LNCAP (cell line): ENCODE data around the gene AFF1.

Experiments used
- TF ChIP-seq, protein P1 (sequence below): fragments of 450-650 bp; IDR thresholded peaks from 2 replicates; pipeline ENCODE4 v1.5.1; 2017; ENCODE audit warnings: mild to moderate bottlenecking

AFF1 gene

DNA sequence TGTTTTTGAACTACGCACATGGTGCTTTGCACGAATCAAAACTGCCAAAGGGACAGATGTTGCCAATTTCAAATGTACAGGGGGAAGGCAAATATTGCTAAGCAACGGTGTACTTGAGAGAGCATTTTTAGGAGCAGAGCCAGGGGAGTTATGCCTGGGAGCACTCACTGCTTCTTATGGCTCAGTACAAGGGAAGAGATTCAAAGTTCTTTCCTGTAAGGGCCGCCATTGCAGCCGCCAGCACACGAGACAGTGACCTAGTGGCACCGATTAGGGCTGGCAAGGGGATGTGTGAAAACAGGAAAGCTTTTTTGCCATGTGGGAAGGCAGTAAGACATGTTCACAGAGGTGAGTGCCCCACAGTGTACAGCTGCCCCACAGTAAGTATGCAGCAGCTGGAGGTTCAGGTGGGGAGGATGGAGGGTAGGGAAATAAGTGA, 133.8 kb downstream of the AFF1 start:
- TF ChIP-seq, protein P1, sequence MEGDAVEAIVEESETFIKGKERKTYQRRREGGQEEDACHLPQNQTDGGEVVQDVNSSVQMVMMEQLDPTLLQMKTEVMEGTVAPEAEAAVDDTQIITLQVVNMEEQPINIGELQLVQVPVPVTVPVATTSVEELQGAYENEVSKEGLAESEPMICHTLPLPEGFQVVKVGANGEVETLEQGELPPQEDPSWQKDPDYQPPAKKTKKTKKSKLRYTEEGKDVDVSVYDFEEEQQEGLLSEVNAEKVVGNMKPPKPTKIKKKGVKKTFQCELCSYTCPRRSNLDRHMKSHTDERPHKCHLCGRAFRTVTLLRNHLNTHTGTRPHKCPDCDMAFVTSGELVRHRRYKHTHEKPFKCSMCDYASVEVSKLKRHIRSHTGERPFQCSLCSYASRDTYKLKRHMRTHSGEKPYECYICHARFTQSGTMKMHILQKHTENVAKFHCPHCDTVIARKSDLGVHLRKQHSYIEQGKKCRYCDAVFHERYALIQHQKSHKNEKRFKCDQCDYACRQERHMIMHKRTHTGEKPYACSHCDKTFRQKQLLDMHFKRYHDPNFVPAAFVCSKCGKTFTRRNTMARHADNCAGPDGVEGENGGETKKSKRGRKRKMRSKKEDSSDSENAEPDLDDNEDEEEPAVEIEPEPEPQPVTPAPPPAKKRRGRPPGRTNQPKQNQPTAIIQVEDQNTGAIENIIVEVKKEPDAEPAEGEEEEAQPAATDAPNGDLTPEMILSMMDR = no peak

DNA sequence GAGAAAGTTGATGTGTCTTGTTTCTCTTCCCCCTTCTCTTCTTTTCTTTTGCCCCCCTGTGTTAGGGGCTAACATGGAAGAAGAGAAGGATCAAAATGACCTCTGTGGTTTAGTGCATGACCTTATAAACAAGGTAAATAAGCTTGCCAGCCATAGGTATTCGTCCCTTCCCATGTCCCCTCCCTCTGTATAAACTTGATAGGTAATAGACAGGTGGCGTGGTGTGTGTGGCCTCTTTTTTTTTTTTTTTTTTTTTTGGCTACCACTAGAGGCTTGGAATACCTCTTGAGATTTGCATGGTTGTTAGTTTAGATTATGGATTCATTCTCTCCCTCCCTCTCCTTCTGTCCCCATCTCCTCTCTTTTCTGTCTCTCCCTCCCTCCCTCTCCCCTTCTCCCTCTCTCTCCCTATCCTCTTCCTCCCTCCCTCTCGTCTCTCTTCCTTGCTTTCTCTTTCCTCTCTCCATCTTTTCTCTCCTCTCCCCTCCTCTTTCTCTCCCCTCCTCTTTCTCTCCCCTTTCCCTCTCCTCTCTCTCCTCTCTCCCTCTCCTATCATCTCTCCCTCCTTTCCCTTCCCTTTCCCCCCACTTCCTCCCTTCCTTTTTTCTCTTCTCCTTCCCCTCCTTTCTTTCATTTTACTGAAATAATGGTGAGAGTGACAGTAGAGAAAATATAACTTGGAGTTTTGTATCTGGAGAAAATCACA, 134.4 kb downstream of the AFF1 start:
- TF ChIP-seq, protein P1 = no peak

DNA sequence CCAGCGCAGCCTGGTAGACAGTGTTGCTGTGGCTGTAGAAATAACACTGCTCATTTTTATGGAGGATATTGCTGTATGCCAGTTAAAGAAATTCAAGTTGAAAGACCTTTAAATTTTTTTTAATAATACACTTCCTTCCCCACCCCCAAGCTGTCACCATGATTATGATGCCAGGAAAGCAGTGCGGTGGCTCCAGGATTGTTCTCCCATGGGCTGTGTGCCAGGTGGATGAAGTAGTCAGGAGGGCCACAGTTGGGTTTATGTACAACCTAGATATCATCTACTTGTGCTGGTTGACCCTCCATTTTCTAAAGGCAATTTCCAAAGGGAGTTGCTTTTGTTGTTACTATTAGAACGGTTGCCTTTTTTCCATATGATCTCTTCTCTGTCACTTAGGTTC, 136.6 kb downstream of the AFF1 start:
- TF ChIP-seq, protein P1 = no peak

DNA sequence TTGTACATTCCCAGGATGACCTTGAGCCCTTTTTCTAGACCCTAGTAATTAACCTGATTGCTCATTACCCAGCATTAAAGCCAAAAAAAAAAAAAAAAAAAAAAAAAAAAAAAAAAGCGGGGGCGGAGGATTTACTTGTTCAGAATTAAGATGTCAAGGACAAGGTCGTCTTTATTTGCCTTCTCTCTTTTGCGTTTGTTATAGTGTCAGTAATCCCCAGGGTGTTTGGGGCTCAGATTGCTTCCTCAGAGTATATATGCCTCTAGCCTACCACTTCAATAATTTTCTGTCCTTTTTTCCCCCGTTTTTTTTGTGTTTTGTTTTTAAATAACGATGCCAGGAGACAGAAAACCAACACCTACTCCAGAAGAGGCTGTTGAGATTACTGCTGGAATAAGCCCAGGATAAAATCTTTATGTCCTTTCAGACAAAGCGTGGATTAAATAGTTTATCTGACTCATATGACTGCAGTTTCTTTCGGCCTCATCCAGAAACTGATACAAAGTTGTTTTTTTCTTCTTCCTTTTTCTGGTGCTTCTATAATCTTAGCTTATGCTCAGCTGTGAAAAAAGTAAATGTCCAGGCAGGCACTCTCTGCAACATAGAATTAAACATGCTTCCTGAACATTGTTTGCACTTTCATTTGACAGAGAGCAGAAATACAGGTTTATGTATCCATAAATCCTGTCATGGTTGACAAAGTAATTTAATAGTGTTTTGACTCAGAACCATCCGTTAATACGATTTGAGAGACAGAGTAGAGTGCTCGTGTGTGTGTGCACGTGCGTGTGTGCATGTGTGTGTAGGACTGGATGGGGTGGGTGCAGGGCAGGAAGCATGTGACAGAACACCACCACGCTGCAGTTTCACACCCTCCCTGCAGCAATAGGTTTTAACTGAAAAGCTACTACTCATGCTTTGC, 138.6 kb downstream of the AFF1 start:
- TF ChIP-seq, protein P1 = no peak

DNA sequence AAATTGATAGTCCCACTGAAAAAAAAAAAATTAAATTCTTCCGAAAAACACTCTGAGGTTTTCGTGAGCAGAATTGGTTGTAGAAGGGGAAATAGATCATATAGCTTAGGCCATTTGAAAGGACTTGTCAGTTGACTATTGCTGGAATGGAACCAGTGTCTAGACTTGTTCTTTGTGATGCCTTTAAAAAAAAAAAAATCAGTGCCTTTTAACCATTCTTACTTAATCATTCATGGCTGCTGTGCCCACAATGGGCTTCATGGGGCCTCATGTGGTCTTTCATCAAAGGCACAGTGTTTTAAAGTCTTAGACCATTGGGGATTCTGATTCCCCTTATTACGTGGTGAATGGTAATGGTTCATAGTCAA, 139.3 kb downstream of the AFF1 start:
- TF ChIP-seq, protein P1 = no peak

DNA sequence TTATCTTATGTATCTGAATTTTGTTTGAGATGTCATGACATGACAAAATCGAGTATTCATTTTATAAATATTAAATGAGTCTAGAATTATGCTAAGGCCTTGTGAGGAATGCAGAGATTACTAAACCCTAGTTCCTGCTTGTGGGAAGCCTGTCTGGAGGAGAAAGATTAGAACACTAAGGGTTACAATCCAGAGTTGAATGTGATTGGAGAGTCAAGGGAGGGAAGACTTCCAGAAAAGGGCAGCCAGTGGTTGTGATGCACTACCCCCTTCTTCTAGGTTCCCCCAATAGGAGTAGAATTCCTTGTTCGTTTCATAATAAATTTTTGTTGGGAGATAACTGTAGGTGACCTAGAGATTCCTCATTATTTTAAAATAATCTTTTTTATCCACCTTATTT, 141.1 kb downstream of the AFF1 start:
- TF ChIP-seq, protein P1 = no peak

DNA sequence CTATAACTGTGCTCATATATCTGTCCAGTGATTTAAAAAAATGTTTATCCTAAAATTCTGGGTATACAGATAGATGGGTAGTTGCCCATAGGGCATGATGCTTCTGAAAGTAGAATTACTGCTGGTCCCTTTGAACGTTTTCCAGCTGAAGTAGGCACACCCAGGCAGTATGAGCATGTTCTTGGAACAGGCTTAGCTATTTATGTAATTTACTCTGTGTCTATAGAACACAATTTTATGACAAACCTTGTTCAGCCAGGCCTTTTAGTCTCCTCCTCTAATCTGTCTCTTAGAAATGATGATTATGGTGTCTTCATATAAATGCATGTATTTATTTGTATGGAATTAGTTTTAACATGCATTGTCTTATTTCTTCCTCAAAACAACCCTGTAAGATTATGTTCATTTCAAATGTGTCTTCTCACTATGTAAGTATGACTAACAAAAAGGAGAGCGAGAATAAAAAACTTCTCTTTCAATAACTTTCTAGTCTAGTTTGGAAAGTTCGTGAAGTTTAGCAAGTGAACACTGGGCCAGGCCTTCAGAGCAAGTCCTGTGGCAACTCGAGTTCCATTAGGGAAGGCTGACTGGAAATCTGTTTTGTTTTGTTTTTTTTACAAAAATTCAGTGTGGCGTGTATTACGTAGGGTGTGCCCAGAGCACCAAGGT, 142.0 kb downstream of the AFF1 start:
- TF ChIP-seq, protein P1 = no peak
